ENCODE data around the gene THTPA.
A peak's percentile ranks its signal among the peaks of the same experiment; 100 is the strongest.

THTPA gene

GRCh38 chr14:23546450-23547035 is 9.5 kb upstream of the THTPA start:
- DNase-seq (ENCODE audit: insufficient read length) (no peak), FAIRE-seq (no peak)
- TF ChIP-seq POLR2AphosphoS5 (IDR thresholded peaks at IDR 0.05; ENCODE audit: low read depth, low read length) = no peak
- TF ChIP-seq POLR2A (IDR thresholded peaks at IDR 0.05; ENCODE audit: low read depth, low read length) = no peak
- TF ChIP-seq TAF1 (IDR thresholded peaks at IDR 0.05; ENCODE audit: borderline replicate concordance, low read depth, low read length) = no peak

GRCh38 chr14:23547924-23548323 is 8.1 kb upstream of the THTPA start:
- no peak for TF ChIP-seq POLR2A (IDR thresholded peaks at IDR 0.05; ENCODE audit: low read depth, low read length)
- TF ChIP-seq TAF1 (IDR thresholded peaks at IDR 0.05; ENCODE audit: borderline replicate concordance, low read depth, low read length) = no peak
- TF ChIP-seq POLR2AphosphoS5 (IDR thresholded peaks at IDR 0.05; ENCODE audit: low read depth, low read length) = no peak
- DNase-seq (ENCODE audit: insufficient read length) (no peak), FAIRE-seq (no peak)

GRCh38 chr14:23548351-23549318 is 7.4 kb upstream of the THTPA start:
- no peak for DNase-seq (ENCODE audit: insufficient read length)
- no peak for TF ChIP-seq POLR2A (IDR thresholded peaks at IDR 0.05; ENCODE audit: low read depth, low read length)
- no peak for TF ChIP-seq TAF1 (IDR thresholded peaks at IDR 0.05; ENCODE audit: borderline replicate concordance, low read depth, low read length)
- no peak for TF ChIP-seq POLR2AphosphoS5 (IDR thresholded peaks at IDR 0.05; ENCODE audit: low read depth, low read length)
- no peak for FAIRE-seq

- FAIRE-seq = no peak
- no peak for DNase-seq (ENCODE audit: insufficient read length)
- TF ChIP-seq POLR2AphosphoS5 (IDR thresholded peaks at IDR 0.05; ENCODE audit: low read depth, low read length) (no peak), TAF1 (IDR thresholded peaks at IDR 0.05; ENCODE audit: borderline replicate concordance, low read depth, low read length) (no peak)
Observed at GRCh38 chr14:23550131-23550811, 5.8 kb upstream of the THTPA start.

- no peak for TF ChIP-seq TAF1 (IDR thresholded peaks at IDR 0.05; ENCODE audit: borderline replicate concordance, low read depth, low read length)
- no peak for TF ChIP-seq POLR2A (IDR thresholded peaks at IDR 0.05; ENCODE audit: low read depth, low read length)
- FAIRE-seq (no peak), DNase-seq (ENCODE audit: insufficient read length) (no peak)
Observed at GRCh38 chr14:23550812-23551265, 5.2 kb upstream of the THTPA start.

GRCh38 chr14:23551266-23552028 is 4.6 kb upstream of the THTPA start, which contains the start of gene ZFHX2:
Gene ZFHX2, minus strand, starts transcription at chr14:23551765. Its CDS starts 16,440 bp downstream, at chr14:23535325.
- FAIRE-seq = peak; percentile 70
- no peak for TF ChIP-seq POLR2AphosphoS5 (IDR thresholded peaks at IDR 0.05; ENCODE audit: low read depth, low read length)
- peak; percentile 37; the same call in 1 of the 2 replicates for TF ChIP-seq POLR2A (IDR thresholded peaks at IDR 0.05; ENCODE audit: low read depth, low read length)
- no peak for TF ChIP-seq TAF1 (IDR thresholded peaks at IDR 0.05; ENCODE audit: borderline replicate concordance, low read depth, low read length)
- peak; percentile 89 for DNase-seq (ENCODE audit: insufficient read length)

- no peak for FAIRE-seq
- TF ChIP-seq TAF1 (IDR thresholded peaks at IDR 0.05; ENCODE audit: borderline replicate concordance, low read depth, low read length) (no peak), POLR2AphosphoS5 (IDR thresholded peaks at IDR 0.05; ENCODE audit: low read depth, low read length) (no peak), POLR2A (IDR thresholded peaks at IDR 0.05; ENCODE audit: low read depth, low read length) (no peak)
- DNase-seq (ENCODE audit: insufficient read length) = no peak
Observed at GRCh38 chr14:23555533-23555881, 564 bp upstream of the THTPA start.

GRCh38 chr14:23556700-23557440 is 799 bp downstream of the THTPA start:
- no peak for FAIRE-seq
- no peak for DNase-seq (ENCODE audit: insufficient read length)
- TF ChIP-seq TAF1 (IDR thresholded peaks at IDR 0.05; ENCODE audit: borderline replicate concordance, low read depth, low read length) (no peak), POLR2AphosphoS5 (IDR thresholded peaks at IDR 0.05; ENCODE audit: low read depth, low read length) (peak; percentile 55; the same call in 1 of the 2 replicates)

- FAIRE-seq = no peak
- TF ChIP-seq TAF1 (IDR thresholded peaks at IDR 0.05; ENCODE audit: borderline replicate concordance, low read depth, low read length) (no peak), POLR2A (IDR thresholded peaks at IDR 0.05; ENCODE audit: low read depth, low read length) (0 out of 2 replicates have a peak, but pooled peaks have one; percentile 1)
- DNase-seq (ENCODE audit: insufficient read length) = no peak
Observed at GRCh38 chr14:23557521-23557920, 1.4 kb downstream of the THTPA start.

- DNase-seq (ENCODE audit: insufficient read length) (no peak), FAIRE-seq (no peak)
- TF ChIP-seq POLR2AphosphoS5 (IDR thresholded peaks at IDR 0.05; ENCODE audit: low read depth, low read length) (no peak), TAF1 (IDR thresholded peaks at IDR 0.05; ENCODE audit: borderline replicate concordance, low read depth, low read length) (no peak), POLR2A (IDR thresholded peaks at IDR 0.05; ENCODE audit: low read depth, low read length) (no peak)
Observed at GRCh38 chr14:23557946-23558345, 1.9 kb downstream of the THTPA start.
